HG02840 (cell line): Measurements from ENCODE around the gene FAM3B.

ENCODE experiments used
- ATAC-seq: cut with Tn5 transposase; IDR thresholded peaks from one replicate; pipeline ENCODE4 v1.9.1; 2021; ENCODE audit warnings: mild to moderate bottlenecking, moderate library complexity, moderate number of reproducible peaks; ENCODE audit not compliant: unreplicated experiment, low FRiP score

FAM3B gene

GRCh38 chr21:41388259-41388658 is 71.7 kb downstream of the FAM3B start:
- no peak for ATAC-seq

GRCh38 chr21:41390043-41390639 is 73.5 kb downstream of the FAM3B start:
- ATAC-seq, result no peak

GRCh38 chr21:41393876-41394465 is 77.4 kb downstream of the FAM3B start:
- no peak for ATAC-seq

GRCh38 chr21:41396558-41397075 is 80.0 kb downstream of the FAM3B start:
- no peak for ATAC-seq

- ATAC-seq, result no peak
Observed at GRCh38 chr21:41397471-41397891, 80.9 kb downstream of the FAM3B start.

GRCh38 chr21:41398251-41398650 is 81.7 kb downstream of the FAM3B start:
- ATAC-seq, result no peak

- no peak for ATAC-seq
Observed at GRCh38 chr21:41398831-41399230, 82.2 kb downstream of the FAM3B start.

- no peak for ATAC-seq
Observed at GRCh38 chr21:41399246-41399800, 82.7 kb downstream of the FAM3B start.

- ATAC-seq, result no peak
Observed at GRCh38 chr21:41402231-41402630, 85.6 kb downstream of the FAM3B start.

GRCh38 chr21:41402796-41403195 is 86.2 kb downstream of the FAM3B start:
- ATAC-seq, result no peak

- ATAC-seq, result no peak
Observed at GRCh38 chr21:41403331-41403730, 86.7 kb downstream of the FAM3B start.

- ATAC-seq, result no peak
Observed at GRCh38 chr21:41403966-41404365, 87.4 kb downstream of the FAM3B start.

- no peak for ATAC-seq
Observed at GRCh38 chr21:41405321-41405720, 88.7 kb downstream of the FAM3B start.

- no peak for ATAC-seq
Observed at GRCh38 chr21:41406340-41406739, 89.7 kb downstream of the FAM3B start.
